GM18868 (cell line): ENCODE data around the gene TMEM171.

Source experiments
- ATAC-seq: cut with Tn5 transposase; IDR thresholded peaks from one replicate; pipeline ENCODE4 v1.9.1; 2021; ENCODE audit warnings: mild to moderate bottlenecking, moderate library complexity; ENCODE audit not compliant: unreplicated experiment

The TMEM171 gene

GRCh38 chr5:73120222-73121118 lies at the start of gene TMEM171:
TSS of gene TMEM171 (plus strand) at chr5:73120575. CDS start at chr5:73123374, 2,799 bp downstream.
- ATAC-seq = no peak

DNA sequence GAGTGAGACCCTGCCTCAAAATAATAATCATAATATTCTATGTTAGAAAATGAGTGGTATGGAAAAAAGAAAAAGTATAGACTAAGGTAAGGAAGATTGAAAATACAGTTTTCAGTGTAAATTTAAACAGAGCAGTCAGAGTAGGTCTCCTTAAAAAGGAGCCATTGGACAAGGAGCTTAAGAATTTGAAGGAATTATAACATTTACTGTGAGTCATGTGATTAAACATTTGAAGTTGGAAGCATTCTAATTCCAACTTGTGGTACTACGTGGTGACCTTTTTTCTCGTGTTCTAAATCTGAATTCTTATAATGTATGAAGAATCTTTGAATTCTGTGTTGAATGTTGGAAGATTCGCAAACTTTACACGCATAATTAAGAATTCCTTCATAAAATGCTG lies 39.3 kb upstream of the TMEM171 start:
- no peak for ATAC-seq

DNA sequence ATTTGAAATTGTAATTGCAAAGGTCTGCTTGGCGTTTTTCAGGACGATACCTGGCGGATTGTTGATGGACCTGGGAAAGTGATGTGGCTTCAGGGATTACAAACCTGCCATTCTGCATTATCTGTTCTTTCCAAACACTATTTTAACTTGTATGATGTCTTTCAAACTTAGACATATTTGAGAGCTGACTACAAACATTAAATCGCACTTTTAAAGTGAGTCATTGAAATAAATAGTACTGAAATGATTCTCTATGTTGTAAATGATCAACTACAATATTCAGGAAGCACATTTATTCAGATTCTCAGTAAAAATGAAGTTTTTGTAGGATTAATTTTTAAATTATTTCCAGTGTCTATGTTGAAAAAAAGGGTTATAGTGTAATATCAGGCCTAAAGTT lies 32.3 kb upstream of the TMEM171 start:
- ATAC-seq = no peak

DNA sequence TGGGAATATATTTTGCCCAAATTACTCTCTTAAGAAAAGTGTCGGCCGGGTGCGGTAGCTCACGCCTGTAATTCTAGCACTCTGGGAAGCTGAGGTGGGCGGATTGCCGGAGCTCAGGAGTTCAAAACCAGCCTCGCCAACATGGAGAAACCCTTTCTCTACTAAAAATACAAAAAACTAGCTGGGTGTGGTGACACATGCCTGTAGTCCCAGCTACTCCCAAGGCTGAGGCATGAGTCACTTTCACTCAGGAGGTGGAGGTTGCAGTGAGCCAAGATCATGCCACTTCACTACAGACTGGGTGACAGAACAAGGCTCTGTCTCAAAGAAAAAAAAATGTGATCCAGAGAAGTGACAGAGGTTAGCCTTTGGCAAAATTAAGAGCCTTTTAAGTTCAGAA lies 26.4 kb upstream of the TMEM171 start:
- ATAC-seq = no peak

DNA sequence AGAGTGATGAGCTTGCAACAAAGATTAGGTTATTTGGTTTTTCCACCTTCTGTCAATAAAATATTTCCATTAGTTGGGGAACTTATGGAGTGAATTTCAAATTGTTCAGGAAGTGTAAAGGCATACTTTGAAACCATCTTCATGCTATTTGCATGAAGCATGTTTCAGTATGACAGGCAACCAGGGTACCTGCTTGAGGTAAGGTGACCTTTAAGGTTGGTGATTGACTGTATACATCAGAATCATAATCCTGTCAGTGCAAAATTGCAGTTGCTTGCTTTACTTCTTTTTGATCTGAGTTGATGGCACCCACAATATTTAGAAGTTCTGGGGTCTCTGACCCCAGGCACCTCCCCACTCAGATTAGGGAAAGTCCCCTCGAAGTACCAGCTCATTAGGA lies 26.0 kb upstream of the TMEM171 start:
- no peak for ATAC-seq

DNA sequence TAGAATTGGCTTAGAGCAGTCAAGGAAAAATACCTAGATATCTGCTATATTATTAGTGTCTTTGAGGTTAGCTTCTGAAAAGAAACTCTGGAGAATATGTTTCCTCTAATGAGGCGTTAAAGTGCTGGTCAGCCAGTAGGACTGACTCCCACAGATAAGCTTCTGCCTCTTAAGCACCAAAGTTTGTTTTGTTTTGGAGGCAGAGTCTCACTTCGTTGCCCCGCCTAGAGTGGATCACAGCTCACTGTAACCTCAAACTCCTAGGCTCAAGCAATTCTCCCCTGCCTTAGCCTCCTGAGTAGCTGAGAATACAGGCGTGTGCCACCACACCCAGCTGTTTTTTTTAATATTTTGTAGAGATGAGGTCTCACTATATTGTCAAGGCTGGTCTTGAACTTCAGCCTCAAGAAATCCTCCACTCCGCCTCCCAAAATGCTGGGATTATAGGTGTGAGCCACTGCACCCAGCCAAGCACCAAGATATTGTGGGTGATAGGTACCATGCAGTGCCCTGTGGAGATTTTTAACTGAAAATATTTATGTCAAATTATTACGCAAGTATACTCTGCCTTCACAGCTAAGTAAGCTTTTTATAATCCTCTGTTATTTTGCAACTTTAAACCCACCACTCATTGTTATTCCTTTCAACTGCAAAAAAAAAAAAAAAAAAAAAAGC lies 24.7 kb upstream of the TMEM171 start:
- no peak for ATAC-seq

DNA sequence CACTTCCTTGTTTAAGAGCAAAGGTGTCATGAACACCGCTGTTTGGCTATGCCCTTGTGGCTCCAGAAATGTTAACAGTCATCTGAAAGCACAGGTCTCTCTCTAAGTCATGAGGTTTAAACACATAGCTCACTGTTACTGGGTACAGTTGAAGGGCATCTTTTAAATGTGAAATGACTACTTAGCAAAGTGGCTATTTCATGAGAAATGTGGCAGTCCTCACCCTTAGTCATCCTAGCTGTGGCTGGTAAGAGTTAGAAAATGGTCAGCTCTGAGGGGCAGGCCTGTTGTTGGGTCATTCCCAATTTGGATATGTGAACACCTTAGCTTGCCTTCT lies 24.2 kb upstream of the TMEM171 start:
- ATAC-seq = no peak

DNA sequence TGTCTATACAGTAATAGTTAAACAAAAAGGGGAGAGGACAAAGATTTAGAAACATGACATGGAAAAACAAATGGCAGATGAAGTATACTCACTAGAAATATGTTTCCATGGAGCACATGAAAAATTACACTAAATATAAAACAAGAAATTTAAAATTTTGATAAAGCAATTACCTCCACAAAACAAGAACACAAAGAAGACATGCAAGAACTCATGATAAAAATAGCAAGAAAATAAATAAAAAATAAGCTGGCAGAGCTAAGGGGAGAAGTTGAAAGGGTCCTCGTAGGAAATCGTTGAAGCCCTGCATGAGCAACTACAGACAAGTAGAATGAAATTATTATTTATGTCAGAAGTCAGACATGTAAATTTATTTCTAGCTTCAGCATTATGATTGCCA lies 22.6 kb upstream of the TMEM171 start:
- ATAC-seq = no peak

DNA sequence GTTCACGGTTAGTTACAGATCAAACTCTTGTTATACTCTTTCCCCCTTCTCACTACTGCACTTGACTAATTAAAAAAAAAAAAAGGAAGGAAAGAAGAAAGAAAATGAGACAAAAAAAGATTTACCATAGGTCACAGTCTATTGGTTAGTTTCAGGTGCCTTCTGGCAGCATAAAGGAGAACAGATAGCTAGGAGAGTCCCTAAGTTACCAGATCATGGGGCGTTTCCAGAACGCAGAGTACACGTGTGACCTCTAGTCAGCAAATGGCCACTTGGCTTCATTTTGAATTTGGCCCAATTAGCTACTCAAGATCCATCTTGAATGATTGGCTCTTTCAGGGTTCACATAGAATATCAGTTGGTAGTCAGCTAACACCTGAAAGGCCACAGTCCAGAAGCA lies 20.3 kb upstream of the TMEM171 start:
- no peak for ATAC-seq

- no peak for ATAC-seq
These were observed 16.5 kb upstream of the TMEM171 start for GRCh38 chr5:73103870-73104299.

GRCh38 chr5:73104326-73104725 lies 16.0 kb upstream of the TMEM171 start:
- no peak for ATAC-seq

GRCh38 chr5:73106335-73106734 lies 14.0 kb upstream of the TMEM171 start:
- no peak for ATAC-seq

DNA sequence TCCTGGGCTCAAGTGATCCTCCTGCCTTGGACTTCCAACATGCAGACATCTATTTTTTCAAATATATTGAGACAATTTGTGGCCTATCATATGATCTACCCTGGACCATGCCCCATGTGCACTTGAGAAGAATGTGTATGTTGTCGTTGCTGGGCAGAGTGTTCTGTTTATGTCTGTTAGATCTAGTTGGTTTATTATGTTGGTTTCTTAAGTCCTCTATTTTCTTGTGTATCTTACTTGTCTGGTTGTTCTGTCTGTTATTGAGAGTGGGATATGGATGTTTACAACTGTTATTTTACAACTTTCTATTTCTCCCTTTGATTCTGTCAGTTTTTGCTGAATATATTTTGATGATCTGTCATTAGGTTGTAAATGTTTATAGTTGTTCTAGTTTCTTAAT lies 10.2 kb upstream of the TMEM171 start:
- ATAC-seq = no peak

DNA sequence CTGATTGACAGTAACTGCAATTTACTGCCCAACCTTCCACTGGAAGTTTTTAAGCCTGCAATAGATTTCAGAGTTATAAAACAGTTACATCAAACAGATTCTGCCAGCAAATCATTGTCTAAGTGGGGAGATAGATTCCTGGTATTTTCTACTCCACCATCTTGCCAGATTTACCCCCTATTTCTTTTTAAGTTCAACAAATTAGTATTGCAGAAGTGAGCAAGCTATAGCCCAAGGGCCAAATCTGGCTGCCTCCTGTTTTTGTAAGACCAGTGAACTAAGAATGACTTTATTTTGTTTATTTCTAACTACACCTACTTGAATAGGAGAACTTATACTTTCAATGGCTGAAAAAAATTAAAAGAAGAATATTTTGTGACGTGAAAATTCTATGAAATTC lies 8.8 kb upstream of the TMEM171 start:
- ATAC-seq = no peak

DNA sequence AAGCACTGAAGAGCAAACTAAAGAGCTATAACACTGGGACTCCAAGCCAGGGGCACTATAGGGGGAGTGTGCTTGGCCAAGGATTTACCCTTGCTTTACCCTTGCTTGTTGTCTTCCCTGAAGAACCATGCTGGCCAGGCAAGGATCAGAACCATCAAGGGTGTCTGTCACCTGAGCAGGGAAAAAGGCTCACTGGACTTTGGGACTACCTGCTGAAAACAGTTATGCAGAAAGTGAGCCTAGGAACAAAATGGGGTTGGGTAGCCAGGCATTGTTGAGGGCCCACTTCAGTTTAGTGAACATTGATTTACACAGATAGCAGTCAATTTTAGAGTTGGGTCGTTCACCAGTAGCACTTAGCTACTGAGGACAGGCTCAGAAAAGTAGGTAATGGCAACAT lies 8.0 kb upstream of the TMEM171 start:
- no peak for ATAC-seq

- ATAC-seq = no peak
These were observed 6.2 kb upstream of the TMEM171 start for GRCh38 chr5:73114044-73114688.

DNA sequence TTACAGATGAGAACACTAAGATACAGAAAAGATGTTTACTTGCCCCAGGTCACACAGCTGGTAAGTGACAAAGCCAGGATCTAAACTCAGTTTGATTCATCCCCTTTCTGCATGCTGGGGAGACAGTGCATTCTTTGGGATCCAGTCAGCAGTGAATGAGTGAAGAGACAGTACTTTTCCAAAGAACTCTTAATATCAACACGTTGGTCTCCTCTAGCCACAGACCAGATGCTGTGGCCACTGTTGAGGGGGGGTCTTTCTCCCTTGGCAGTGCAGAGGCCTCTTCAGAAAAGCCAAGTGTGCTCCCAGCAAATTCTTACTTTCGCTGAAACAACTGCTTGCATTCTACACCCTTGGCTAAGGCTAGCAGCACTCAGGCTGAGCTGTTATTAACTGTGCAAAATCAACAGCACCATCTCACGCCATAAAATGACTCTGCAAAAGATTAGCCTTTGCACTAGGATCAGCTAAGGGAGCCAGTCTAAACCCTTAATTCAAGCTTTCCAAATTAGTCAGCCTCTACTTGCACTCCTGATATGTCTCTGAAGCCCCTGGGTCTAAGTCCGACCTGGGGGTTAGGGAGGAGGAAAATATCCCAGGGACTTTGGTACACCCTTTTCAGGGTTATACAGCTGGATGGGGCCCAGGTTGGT lies 4.8 kb upstream of the TMEM171 start:
- no peak for ATAC-seq

DNA sequence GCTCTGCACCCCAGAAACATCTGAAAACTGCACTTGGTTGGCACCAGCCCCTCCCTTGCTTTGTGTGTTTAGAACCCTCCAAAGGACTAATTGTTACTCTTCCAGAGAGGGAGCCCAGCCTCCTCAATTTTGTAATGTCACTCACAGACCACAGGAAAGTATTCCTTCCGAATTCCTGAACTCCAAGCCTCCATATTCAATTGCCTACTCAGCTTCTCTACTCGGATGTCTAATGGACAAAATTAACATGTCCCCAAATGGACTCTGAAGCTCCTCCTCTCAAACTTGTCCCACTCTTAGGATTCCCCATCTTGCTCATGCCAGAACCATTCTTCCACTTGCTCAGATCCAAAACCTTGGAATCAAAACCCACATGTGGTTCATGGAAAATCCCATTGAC lies 3.9 kb upstream of the TMEM171 start:
- no peak for ATAC-seq

- no peak for ATAC-seq
These were observed 3.2 kb upstream of the TMEM171 start for GRCh38 chr5:73117088-73117740.

DNA sequence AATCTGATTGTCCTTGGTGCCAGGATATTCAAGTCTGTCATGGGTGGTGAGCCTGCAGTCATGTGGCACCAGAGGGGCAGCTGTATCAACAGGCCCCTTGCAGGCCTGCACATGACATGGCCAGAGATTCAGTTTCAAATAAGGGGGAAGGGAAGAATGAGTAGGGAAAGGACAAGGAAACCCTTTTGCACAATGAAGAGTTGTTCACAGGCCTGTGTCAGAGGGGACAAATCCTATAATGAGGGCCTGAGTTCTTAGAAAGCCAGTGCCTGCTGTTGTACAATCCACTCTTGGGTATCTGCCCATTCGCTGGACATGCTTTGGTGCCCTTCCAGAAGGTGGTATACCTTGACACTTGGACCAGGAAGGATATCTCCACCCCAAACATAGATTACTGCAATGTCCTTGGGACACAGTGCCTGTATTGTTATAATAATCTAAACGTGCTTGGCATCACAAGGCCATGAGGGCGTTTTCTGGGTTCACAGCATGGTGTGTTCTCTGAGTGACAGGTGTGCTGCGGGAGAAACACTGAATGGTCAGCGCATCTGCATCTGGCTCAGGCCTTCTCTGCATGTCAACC lies 1.9 kb upstream of the TMEM171 start:
- no peak for ATAC-seq
